Neural cell (in vitro differentiated cells): ENCODE results near the gene RAB15.

Experiments used
- CTCF ChIP-seq: fragments of 450-650 bp; IDR thresholded peaks from 2 replicates; pipeline ENCODE4 v1.5.1; 2014; ENCODE audit warnings: antibody characterized with exemption, mild to moderate bottlenecking, moderate library complexity; ENCODE audit not compliant: poor library complexity, severe bottlenecking
- POLR2AphosphoS5 ChIP-seq: IDR thresholded peaks from 2 replicates; pipeline ENCODE4 v1.6.1; 2012

GRCh38 chr14:64973026-64973442 lies 898 bp upstream of the RAB15 start:
- TF ChIP-seq CTCF: no peak
- TF ChIP-seq POLR2AphosphoS5: no peak
